HCT116 (cell line): ENCODE data around the gene PCDH15. TPM values are rescaled to one million over a fixed set of nuclear protein-coding genes. Genes with fewer than 3 reads are reported as not detected.

Experiments used
- ATAC-seq: fragments of 200-7000 bp; cut with Tn5 transposase; 2 replicates; pipeline ENCODE4 v1.9.1; 2020; ENCODE audit warnings: mild to moderate bottlenecking, moderate library complexity
- BruUV-seq: library from RNA; stranded (reverse); fragments of 400-500 nt; replicated peaks from 2 replicates; lab custom pipeline; 2021; lab: Mats Ljungman, UMichigan
- CTCF ChIA-PET: fragments of 300-600 bp; sonication (Branson Sonifier 250); formaldehyde crosslinking; loops from one replicate; lab custom pipeline; 2021; ENCODE audit warnings: antibody characterized with exemption; lab: Charles Lee
- POLR2A ChIA-PET: fragments of 300-600, 350-600 bp; sonication (Branson Sonifier 250); formaldehyde crosslinking; loops from one replicate; lab custom pipeline; 2021; ENCODE audit warnings: antibody characterized with exemption; lab: Charles Lee
- RAD21 ChIA-PET, 2 experiments: fragments of 300-600 bp; sonication (Branson Sonifier 250); formaldehyde crosslinking; loops; one replicate each; lab custom pipeline; 2023; ENCODE audit warnings: low total read pairs in 2 of 2; ENCODE audit not compliant: uncharacterized antibody in 2 of 2, unreplicated experiment in 2 of 2, low non-redundant PET in 1 of 2; lab: Charles Lee
- DNase-seq: peaks from one replicate; pipeline ENCODE4 v3.0.0-alpha.2; 2010; ENCODE audit warnings: low read depth, low spot score
- H2AFZ ChIP-seq: fragments of 200-600 bp; shearing (Covaris generic), sonication (generic); 2 replicates; pipeline ENCODE4 v1.6.1; 2017; ENCODE audit warnings: low read depth, mixed run types, mixed read lengths, antibody characterized with exemption, low read length; ENCODE audit not compliant: poor library complexity, severe bottlenecking
- H3K27ac ChIP-seq: 2 replicates; pipeline ENCODE4 v1.5.1; 2012; ENCODE audit warnings: low read depth, low read length
- H3K27me3 ChIP-seq: fragments of 200-600 bp; sonication (generic); 2 replicates; pipeline ENCODE4 v1.6.1; 2016; ENCODE audit warnings: mixed run types, low read length, mixed read lengths; ENCODE audit not compliant: insufficient read depth
- H3K36me3 ChIP-seq, 2 experiments: fragments of 200-500 bp in 1 of 2; fragments of 200-600 bp in 1 of 2; sonication (Bioruptor generic) in 1 of 2; sonication (generic) in 1 of 2; 2 replicates each; pipeline versions ENCODE4 v1.5.1 to v1.6.1; 2014 to 2016; ENCODE audit warnings: low read length in 2 of 2, inconsistent platforms in 1 of 2, mixed read lengths in 1 of 2, mixed run types in 1 of 2; ENCODE audit not compliant: insufficient read depth in 2 of 2, control insufficient read depth in 1 of 2
- H3K4me1 ChIP-seq, 2 experiments: fragments of 200-600 bp in 1 of 2; sonication (generic) in 1 of 2; 2 replicates each; pipeline versions ENCODE4 v1.5.1 to v1.6.1; 2012 to 2017; ENCODE audit warnings: low read length in 2 of 2, inconsistent platforms in 1 of 2, mild to moderate bottlenecking in 1 of 2, mixed read lengths in 1 of 2, mixed run types in 1 of 2, moderate library complexity in 1 of 2; ENCODE audit not compliant: insufficient read depth in 2 of 2, control insufficient read depth in 1 of 2
- H3K4me2 ChIP-seq: fragments of 200-600 bp; sonication (generic); 2 replicates; pipeline ENCODE4 v1.6.1; 2017; ENCODE audit warnings: mixed run types, low read length, mixed read lengths
- H3K4me3 ChIP-seq, 2 experiments: fragments of 200-600 bp in 1 of 2; sonication (generic) in 1 of 2; replicated peaks in 1 of 2; 2 replicates each; pipeline ENCODE4 v1.5.1; 2011 to 2016; ENCODE audit warnings: low read length in 2 of 2, control low read depth in 1 of 2, low read depth in 1 of 2, mild to moderate bottlenecking in 1 of 2, mixed read lengths in 1 of 2, mixed run types in 1 of 2
- H3K79me2 ChIP-seq: fragments of 200-600 bp; sonication (generic); 2 replicates; pipeline ENCODE4 v1.6.1; 2017; ENCODE audit warnings: mild to moderate bottlenecking, mixed run types, low read length, moderate library complexity, mixed read lengths; ENCODE audit not compliant: insufficient read depth
- H3K9ac ChIP-seq: fragments of 200-600 bp; sonication (generic); 2 replicates; pipeline ENCODE4 v1.6.1; 2016; ENCODE audit warnings: low read length, mixed read lengths
- H3K9me2 ChIP-seq: fragments of 200-600 bp; sonication (generic), shearing (Covaris generic); 2 replicates; pipeline ENCODE4 v1.6.1; 2017; ENCODE audit warnings: mixed run types, mild to moderate bottlenecking, moderate library complexity; ENCODE audit not compliant: insufficient read depth
- H3K9me3 ChIP-seq, 2 experiments: fragments of 200-500 bp in 1 of 2; fragments of 200-600 bp in 1 of 2; sonication (Bioruptor generic) in 1 of 2; sonication (generic) in 1 of 2; 2 replicates each; pipeline ENCODE4 v1.6.1; 2014 to 2017; ENCODE audit warnings: low read length in 2 of 2, mixed read lengths in 2 of 2, inconsistent platforms in 1 of 2, low read depth in 1 of 2, mild to moderate bottlenecking in 1 of 2, mixed run types in 1 of 2, moderate library complexity in 1 of 2; ENCODE audit not compliant: control insufficient read depth in 1 of 2, insufficient read depth in 1 of 2
- H4K20me1 ChIP-seq: fragments of 200-600 bp; sonication (generic), shearing (Covaris generic); 2 replicates; pipeline ENCODE4 v1.6.1; 2017; ENCODE audit warnings: mixed run types, mild to moderate bottlenecking, moderate library complexity; ENCODE audit not compliant: insufficient read depth
- CBX3 ChIP-seq: IDR thresholded peaks from 2 replicates; pipeline ENCODE4 v1.6.1; 2012; ENCODE audit warnings: low read depth
- ELF1 ChIP-seq: IDR thresholded peaks from 2 replicates; pipeline ENCODE4 v1.6.1; 2012; ENCODE audit warnings: low read depth, borderline replicate concordance
- EZH2 ChIP-seq: fragments of 200-600 bp; sonication (generic); IDR thresholded peaks from 2 replicates; pipeline ENCODE4 v1.6.1; 2017; ENCODE audit warnings: antibody characterized with exemption, mixed run types
- EZH2phosphoT487 ChIP-seq: fragments of 200-600 bp; IDR thresholded peaks from 2 replicates; pipeline ENCODE4 v1.6.1; 2018; ENCODE audit warnings: antibody characterized with exemption, borderline replicate concordance
- POLR2A ChIP-seq: IDR thresholded peaks from 2 replicates; pipeline ENCODE4 v1.7.0; 2011; ENCODE audit warnings: borderline replicate concordance; ENCODE audit not compliant: insufficient read depth, insufficient read length; ENCODE audit errors: extremely low read depth
- POLR2AphosphoS5 ChIP-seq: IDR thresholded peaks from 2 replicates; pipeline ENCODE4 v1.6.1; 2011; ENCODE audit warnings: mild to moderate bottlenecking, low read depth, low read length, moderate library complexity
- RAD21 ChIP-seq: IDR thresholded peaks from 2 replicates; pipeline ENCODE4 v1.6.1; 2012; ENCODE audit warnings: low read depth, mild to moderate bottlenecking
- SIN3A ChIP-seq: IDR thresholded peaks from 2 replicates; pipeline ENCODE4 v1.6.1; 2012; ENCODE audit warnings: low read depth
- SP1 ChIP-seq: IDR thresholded peaks from 2 replicates; pipeline ENCODE4 v1.6.1; 2012; ENCODE audit warnings: low read depth
- SRF ChIP-seq: IDR thresholded peaks from 2 replicates; pipeline ENCODE4 v1.6.1; 2012; ENCODE audit warnings: low read depth
- ZFX ChIP-seq: fragments of 450-650 bp; IDR thresholded peaks from 2 replicates; pipeline ENCODE4 v1.6.1; 2017
- ZNF274 ChIP-seq: fragments of 200-500 bp; sonication (Bioruptor generic); IDR thresholded peaks from 2 replicates; pipeline ENCODE4 v1.6.1; 2014; ENCODE audit warnings: mild to moderate bottlenecking, low read depth, low read length, inconsistent platforms
- intact Hi-C: fragments of 100-400 bp; cut with micrococcal nuclease; formaldehyde crosslinking; loops from 2 replicates; pipeline ENCODE4 v1.10.0; 2022
- total RNA-seq: library from RNA; stranded (reverse); gene quantifications from one replicate; pipeline ENCODE4 v1.2.1, GENCODE V29; 2021; ENCODE audit not compliant: unreplicated experiment
- TF ChIP-seq, protein P1 (sequence below): IDR thresholded peaks from 2 replicates; pipeline ENCODE4 v1.6.1; 2011; ENCODE audit warnings: mild to moderate bottlenecking, low read length, moderate library complexity; ENCODE audit not compliant: insufficient replicate concordance; ENCODE audit errors: extremely low read depth
- TF ChIP-seq, protein P2 (sequence below): IDR thresholded peaks from 2 replicates; pipeline ENCODE4 v1.6.1; 2012
- TF ChIP-seq, protein P3 (sequence below), 3 experiments: fragments of 200-600 bp in 1 of 3; sonication (generic) in 1 of 3; IDR thresholded peaks in 2 of 3; conservative IDR thresholded peaks in 1 of 3; 2 replicates each; pipeline ENCODE4 v1.5.1; 2012 to 2017; ENCODE audit warnings: low read depth in 2 of 3, low read length in 2 of 3, antibody characterized with exemption in 1 of 3, borderline replicate concordance in 1 of 3, control low read depth in 1 of 3, mild to moderate bottlenecking in 1 of 3, mixed read lengths in 1 of 3, mixed run types in 1 of 3, moderate library complexity in 1 of 3; ENCODE audit not compliant: insufficient read depth in 1 of 3
- TF ChIP-seq, protein P4 (sequence below): IDR thresholded peaks from 2 replicates; pipeline ENCODE4 v1.6.1; 2012

The PCDH15 gene
- total RNA-seq, 1 experiment from 2014 or later = not detected

DNA sequence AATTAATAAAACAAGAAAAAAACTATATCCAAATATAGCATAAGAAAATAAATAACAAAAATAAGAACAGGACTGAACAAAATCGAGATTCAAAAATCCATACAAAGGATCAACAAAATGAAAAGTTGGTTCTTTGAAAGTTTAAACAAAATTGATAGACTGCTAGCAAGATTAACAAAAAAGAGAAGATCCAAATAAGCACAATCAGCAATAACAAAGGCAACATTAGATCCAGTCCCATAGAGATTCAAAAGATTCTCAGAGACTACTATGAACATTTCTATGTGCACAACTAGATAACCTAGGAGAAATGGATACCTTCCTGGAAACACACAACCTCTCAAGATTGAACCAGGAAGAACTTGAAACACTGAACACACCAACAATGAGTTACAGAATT, 534.6 kb downstream of the PCDH15 start:
- no peak overlapping the region for H3K9ac ChIP-seq
- H3K27me3 ChIP-seq = no peaks in the 10 kb centered on the region
- no peak overlapping the region for H3K4me2 ChIP-seq
- H2AFZ ChIP-seq = no peak overlapping the region
- no peak overlapping the region for H3K27ac ChIP-seq
- no peaks in the 10 kb centered on the region for H3K4me1 ChIP-seq
- TF ChIP-seq, protein P1, sequence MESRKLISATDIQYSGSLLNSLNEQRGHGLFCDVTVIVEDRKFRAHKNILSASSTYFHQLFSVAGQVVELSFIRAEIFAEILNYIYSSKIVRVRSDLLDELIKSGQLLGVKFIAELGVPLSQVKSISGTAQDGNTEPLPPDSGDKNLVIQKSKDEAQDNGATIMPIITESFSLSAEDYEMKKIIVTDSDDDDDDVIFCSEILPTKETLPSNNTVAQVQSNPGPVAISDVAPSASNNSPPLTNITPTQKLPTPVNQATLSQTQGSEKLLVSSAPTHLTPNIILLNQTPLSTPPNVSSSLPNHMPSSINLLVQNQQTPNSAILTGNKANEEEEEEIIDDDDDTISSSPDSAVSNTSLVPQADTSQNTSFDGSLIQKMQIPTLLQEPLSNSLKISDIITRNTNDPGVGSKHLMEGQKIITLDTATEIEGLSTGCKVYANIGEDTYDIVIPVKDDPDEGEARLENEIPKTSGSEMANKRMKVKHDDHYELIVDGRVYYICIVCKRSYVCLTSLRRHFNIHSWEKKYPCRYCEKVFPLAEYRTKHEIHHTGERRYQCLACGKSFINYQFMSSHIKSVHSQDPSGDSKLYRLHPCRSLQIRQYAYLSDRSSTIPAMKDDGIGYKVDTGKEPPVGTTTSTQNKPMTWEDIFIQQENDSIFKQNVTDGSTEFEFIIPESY = no peak
- no peak for TF ChIP-seq ZFX
- TF ChIP-seq SRF = no peak
- no peak for TF ChIP-seq SP1
- TF ChIP-seq, protein P2, sequence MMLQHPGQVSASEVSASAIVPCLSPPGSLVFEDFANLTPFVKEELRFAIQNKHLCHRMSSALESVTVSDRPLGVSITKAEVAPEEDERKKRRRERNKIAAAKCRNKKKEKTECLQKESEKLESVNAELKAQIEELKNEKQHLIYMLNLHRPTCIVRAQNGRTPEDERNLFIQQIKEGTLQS = no peak
- TF ChIP-seq RAD21 = no peak
- no peak for TF ChIP-seq EZH2phosphoT487
- TF ChIP-seq CBX3 = no peak
- TF ChIP-seq, protein P3, sequence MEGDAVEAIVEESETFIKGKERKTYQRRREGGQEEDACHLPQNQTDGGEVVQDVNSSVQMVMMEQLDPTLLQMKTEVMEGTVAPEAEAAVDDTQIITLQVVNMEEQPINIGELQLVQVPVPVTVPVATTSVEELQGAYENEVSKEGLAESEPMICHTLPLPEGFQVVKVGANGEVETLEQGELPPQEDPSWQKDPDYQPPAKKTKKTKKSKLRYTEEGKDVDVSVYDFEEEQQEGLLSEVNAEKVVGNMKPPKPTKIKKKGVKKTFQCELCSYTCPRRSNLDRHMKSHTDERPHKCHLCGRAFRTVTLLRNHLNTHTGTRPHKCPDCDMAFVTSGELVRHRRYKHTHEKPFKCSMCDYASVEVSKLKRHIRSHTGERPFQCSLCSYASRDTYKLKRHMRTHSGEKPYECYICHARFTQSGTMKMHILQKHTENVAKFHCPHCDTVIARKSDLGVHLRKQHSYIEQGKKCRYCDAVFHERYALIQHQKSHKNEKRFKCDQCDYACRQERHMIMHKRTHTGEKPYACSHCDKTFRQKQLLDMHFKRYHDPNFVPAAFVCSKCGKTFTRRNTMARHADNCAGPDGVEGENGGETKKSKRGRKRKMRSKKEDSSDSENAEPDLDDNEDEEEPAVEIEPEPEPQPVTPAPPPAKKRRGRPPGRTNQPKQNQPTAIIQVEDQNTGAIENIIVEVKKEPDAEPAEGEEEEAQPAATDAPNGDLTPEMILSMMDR (IDR thresholded peaks at IDR 0.05 in 2 of 3, conservative IDR thresholded peaks at IDR 0.05 in 1 of 3; ENCODE audit: borderline replicate concordance in 1 of 3, insufficient read depth in 1 of 3, low read depth in 2 of 3, low read length in 2 of 3) = no peak
- no peak for TF ChIP-seq ZNF274
- no peak for TF ChIP-seq POLR2AphosphoS5
- TF ChIP-seq EZH2 = no peak
- no peak for TF ChIP-seq POLR2A
- no peak for TF ChIP-seq ELF1
- TF ChIP-seq, protein P4, sequence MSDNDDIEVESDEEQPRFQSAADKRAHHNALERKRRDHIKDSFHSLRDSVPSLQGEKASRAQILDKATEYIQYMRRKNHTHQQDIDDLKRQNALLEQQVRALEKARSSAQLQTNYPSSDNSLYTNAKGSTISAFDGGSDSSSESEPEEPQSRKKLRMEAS = no peak
- TF ChIP-seq SIN3A = no peak
- TF ChIP-seq, all 23 proteins: peak for 0
- intact Hi-C loops = no loop called here
- no peaks in the 10 kb centered on the region; a peak in 2 of 4 replicates for H3K9me3 ChIP-seq
- DNase-seq = no peak
- H3K36me3 ChIP-seq = no peaks in the 10 kb centered on the region
- POLR2A ChIA-PET = no interaction called here
- CTCF ChIA-PET = no interaction called here
- no peak overlapping the region for H3K4me3 ChIP-seq
- no peaks in the 10 kb centered on the region for H3K79me2 ChIP-seq
- H3K9me2 ChIP-seq = no peaks in the 10 kb centered on the region
- RAD21 ChIA-PET = no interaction called here
- BruUV-seq = no TSS peak
- ATAC-seq = no peak
- H4K20me1 ChIP-seq = no peaks in the 10 kb centered on the region
